H9 (cell line): ENCODE measurements around the gene PMEPA1. TPM values are rescaled to one million over a fixed set of nuclear protein-coding genes. Genes with fewer than 3 reads are reported as not detected.

Experiments used
- DNase-seq: peaks from one replicate; pipeline ENCODE4 v3.0.0-alpha.2; 2017
- H2AFZ ChIP-seq: one replicate; pipeline ENCODE4 v1.6.1; 2013; ENCODE audit warnings: mild to moderate bottlenecking, low read length, control low read depth, moderate library complexity
- H2AK5ac ChIP-seq: 2 replicates; pipeline ENCODE4 v1.6.1; 2013; ENCODE audit warnings: low read length, control low read depth, mixed read lengths; ENCODE audit not compliant: insufficient read length
- H2BK120ac ChIP-seq: one replicate; pipeline ENCODE4 v1.6.1; 2013; ENCODE audit warnings: low read depth, mild to moderate bottlenecking, low read length, control low read depth, inconsistent platforms; ENCODE audit not compliant: poor library complexity, severe bottlenecking
- H2BK12ac ChIP-seq: 2 replicates; pipeline ENCODE4 v1.6.1; 2013; ENCODE audit warnings: low read length, control low read depth, mixed read lengths, low read depth; ENCODE audit not compliant: insufficient read length
- H2BK15ac ChIP-seq: 2 replicates; pipeline ENCODE4 v1.6.1; 2013; ENCODE audit warnings: low read depth, low read length, control low read depth
- H2BK20ac ChIP-seq: one replicate; pipeline ENCODE4 v1.6.1; 2013; ENCODE audit warnings: low read depth, mild to moderate bottlenecking, low read length, control low read depth, inconsistent platforms; ENCODE audit not compliant: poor library complexity, severe bottlenecking
- H2BK5ac ChIP-seq: 2 replicates; pipeline ENCODE4 v1.6.1; 2013; ENCODE audit warnings: low read length, control low read depth, mixed read lengths; ENCODE audit not compliant: insufficient read length
- H3K14ac ChIP-seq: 2 replicates; pipeline ENCODE4 v1.6.1; 2013; ENCODE audit warnings: low read length, control low read depth; ENCODE audit not compliant: insufficient read depth
- H3K18ac ChIP-seq: 2 replicates; pipeline ENCODE4 v1.6.1; 2013; ENCODE audit warnings: low read depth, mild to moderate bottlenecking, mixed read lengths, low read length, control low read depth; ENCODE audit not compliant: insufficient read length
- H3K23ac ChIP-seq: 2 replicates; pipeline ENCODE4 v1.6.1; 2013; ENCODE audit warnings: low read length, control low read depth, mixed read lengths, low read depth; ENCODE audit not compliant: insufficient read length
- H3K23me2 ChIP-seq: 2 replicates; pipeline ENCODE4 v1.6.1; 2013; ENCODE audit warnings: low read depth, mild to moderate bottlenecking, mixed read lengths, low read length, control low read depth; ENCODE audit not compliant: insufficient read length, poor library complexity, severe bottlenecking
- H3K27ac ChIP-seq: 2 replicates; pipeline ENCODE4 v1.5.1; 2013; ENCODE audit warnings: low read length, control low read depth, mixed read lengths, low read depth; ENCODE audit not compliant: insufficient read length
- H3K27me3 ChIP-seq: 2 replicates; pipeline ENCODE4 v1.6.1; 2013; ENCODE audit warnings: low read length, control low read depth, inconsistent platforms; ENCODE audit not compliant: insufficient read depth
- H3K4ac ChIP-seq: 2 replicates; pipeline ENCODE4 v1.6.1; 2013; ENCODE audit warnings: low read depth, mild to moderate bottlenecking, control low read depth, inconsistent platforms, low read length, moderate library complexity
- H3K4me1 ChIP-seq: 2 replicates; pipeline ENCODE4 v1.6.1; 2013; ENCODE audit warnings: low read length, control low read depth, inconsistent platforms; ENCODE audit not compliant: insufficient read depth
- H3K4me2 ChIP-seq: 2 replicates; pipeline ENCODE4 v1.6.1; 2013; ENCODE audit warnings: low read length, control low read depth, mixed read lengths; ENCODE audit not compliant: insufficient read length, insufficient read depth
- H3K56ac ChIP-seq: 2 replicates; pipeline ENCODE4 v1.6.1; 2013; ENCODE audit warnings: low read depth, mild to moderate bottlenecking, mixed read lengths, low read length, control low read depth; ENCODE audit not compliant: insufficient read length
- H3K79me1 ChIP-seq: 2 replicates; pipeline ENCODE4 v1.6.1; 2013; ENCODE audit warnings: low read depth, mild to moderate bottlenecking, moderate library complexity, low read length, control low read depth, inconsistent platforms; ENCODE audit not compliant: insufficient read depth, poor library complexity, severe bottlenecking
- H3K79me2 ChIP-seq: 2 replicates; pipeline ENCODE4 v1.6.1; 2013; ENCODE audit warnings: low read length, control low read depth, inconsistent platforms; ENCODE audit not compliant: insufficient read depth
- H3K9ac ChIP-seq: 2 replicates; pipeline ENCODE4 v1.6.1; 2013; ENCODE audit warnings: low read length, control low read depth, mixed read lengths; ENCODE audit not compliant: insufficient read length; ENCODE audit errors: extremely low read depth
- H3K9me3 ChIP-seq: one replicate; pipeline ENCODE4 v1.6.1; 2013; ENCODE audit warnings: low read depth, low read length, inconsistent platforms; ENCODE audit not compliant: control insufficient read depth
- H3T11ph ChIP-seq: one replicate; pipeline ENCODE4 v1.6.1; 2013; ENCODE audit warnings: mild to moderate bottlenecking, low read length, control low read depth, inconsistent platforms
- H4K20me1 ChIP-seq: one replicate; pipeline ENCODE4 v1.6.1; 2013; ENCODE audit not compliant: control insufficient read depth, insufficient read length, insufficient read depth
- H4K5ac ChIP-seq: 2 replicates; pipeline ENCODE4 v1.6.1; 2013; ENCODE audit warnings: low read depth, mild to moderate bottlenecking, mixed read lengths, low read length, control low read depth; ENCODE audit not compliant: insufficient read length
- H4K8ac ChIP-seq: replicated peaks from 2 replicates; pipeline ENCODE4 v1.6.1; 2013; ENCODE audit warnings: low read length, control low read depth, mixed read lengths, low read depth; ENCODE audit not compliant: insufficient read length
- H4K91ac ChIP-seq: 2 replicates; pipeline ENCODE4 v1.6.1; 2013; ENCODE audit warnings: low read depth, mild to moderate bottlenecking, moderate library complexity, mixed read lengths, low read length, control low read depth; ENCODE audit not compliant: insufficient read length
- H3K27ac Mint-ChIP-seq, 3 experiments: 2 replicates in 2 of 3; 3 replicates in 1 of 3; pipeline ENCODE4 v1.8.0; 2020 to 2021; ENCODE audit warnings: mixed read lengths in 3 of 3, mild to moderate bottlenecking in 1 of 3, moderate library complexity in 1 of 3
- H3K27me3 Mint-ChIP-seq: 2 replicates; pipeline ENCODE4 v1.8.0; 2021; ENCODE audit warnings: low read depth, mild to moderate bottlenecking, moderate library complexity, mixed read lengths
- H3K36me3 Mint-ChIP-seq, 3 experiments: 2 replicates in 2 of 3; 3 replicates in 1 of 3; pipeline ENCODE4 v1.8.0; 2020 to 2021; ENCODE audit warnings: low read depth in 3 of 3, mixed read lengths in 3 of 3; ENCODE audit not compliant: insufficient read depth in 1 of 3
- H3K4me1 Mint-ChIP-seq, 2 experiments: 2 replicates each; pipeline ENCODE4 v1.8.0; 2020; ENCODE audit warnings: mixed read lengths in 2 of 2
- H3K4me3 Mint-ChIP-seq, 2 experiments: 2 replicates in 1 of 2; 3 replicates in 1 of 2; pipeline ENCODE4 v1.8.0; 2020 to 2021; ENCODE audit warnings: mild to moderate bottlenecking in 2 of 2, mixed read lengths in 2 of 2, moderate library complexity in 1 of 2
- H3K9me3 Mint-ChIP-seq, 2 experiments: 2 replicates in 1 of 2; 3 replicates in 1 of 2; pipeline ENCODE4 v1.8.0; 2020; ENCODE audit warnings: mild to moderate bottlenecking in 2 of 2, mixed read lengths in 2 of 2, moderate library complexity in 1 of 2
- CTCF ChIP-seq: fragments of 200-600 bp; sonication (generic); conservative IDR thresholded peaks from 3 replicates; pipeline ENCODE4 v1.8.0; 2021; ENCODE audit warnings: antibody characterized with exemption, mild to moderate bottlenecking
- WGBS: extraction: QIAGEN DNeasy Blood & Tissue Kit; methylation state at CpG from one replicate; pipeline ENCODE4 v1.1.7; 2013; ENCODE audit warnings: missing lambda C conversion rate, low lambda C conversion rate, mixed read lengths; ENCODE audit not compliant: insufficient read length; ENCODE audit errors: extremely low coverage; 5-methylcytosine and 5-hydroxymethylcytosine counted together
- total RNA-seq: library from RNA; stranded (reverse); gene quantifications from 2 replicates; pipeline ENCODE4 v1.2.1, GENCODE V29; 2021

Gene PMEPA1
- total RNA-seq, 1 experiment from 2014 or later, result 34.6 TPM

GRCh38 chr20:57736738-57737347 lies 27.0 kb upstream of the PMEPA1 start:
- Histone ChIP-seq H3K9me3 (no peaks in the 10 kb centered on the region), H2AFZ (no peak overlapping the region)
- WGBS, result no CpG with 5 or more reads among the region's 10 CpGs

More at GRCh38 chr20:57736738-57737347, 27.0 kb upstream of the PMEPA1 start:
- Histone ChIP-seq H2BK5ac (no peak overlapping the region), H3K56ac (no peak overlapping the region), H3K79me2 (no peaks in the 10 kb centered on the region), H3K4me2 (no peak overlapping the region), H2BK12ac (no peak overlapping the region), H2BK15ac (no peak overlapping the region), H3K14ac (no peak overlapping the region), H3K23me2 (no peaks in the 10 kb centered on the region), H3K18ac (no peak overlapping the region), H4K5ac (no peak overlapping the region), H4K8ac (no peak overlapping the region), H3K23ac (no peak overlapping the region), H2BK120ac (no peak overlapping the region), H4K91ac (no peak overlapping the region), H2BK20ac (no peak overlapping the region), H2AK5ac (no peak overlapping the region), H3K79me1 (no peaks in the 10 kb centered on the region), H3K27me3 (no peaks in the 10 kb centered on the region), H3T11ph (no peak overlapping the region), H3K4ac (no peak overlapping the region), H3K4me1 (no peaks in the 10 kb centered on the region), H3K27ac (no peak overlapping the region), H4K20me1 (no peaks in the 10 kb centered on the region), H3K9ac (no peak overlapping the region)
- Mint-ChIP-seq H3K4me3 (no peak overlapping the region), H3K9me3 (no peaks in the 10 kb centered on the region; a peak in 1 of 5 replicates), H3K27ac (no peak overlapping the region), H3K36me3 (no peaks in the 10 kb centered on the region), H3K4me1 (peaks cover 41 to 43% of the 10 kb centered on the region in 2 experiments), H3K27me3 (peaks cover 8% of the 10 kb centered on the region)
- TF ChIP-seq CTCF, result no peak
- DNase-seq, result no peak
